Naive thymus-derived CD4-positive, alpha-beta T cell (primary cell): ENCODE results near the gene ESRRA. TPM values are rescaled to one million over a fixed set of nuclear protein-coding genes. Genes with fewer than 3 reads are reported as not detected.

ENCODE experiments used
- ATAC-seq: fragments of 150-1000 bp; cut with Tn5 transposase; 2 replicates; pipeline ENCODE4 v1.10.0; 2021; ENCODE audit warnings: mild to moderate bottlenecking, moderate library complexity
- CTCF ChIA-PET: fragments of 350-600 bp; sonication (Branson Sonifier 250); formaldehyde crosslinking; loops from one replicate; lab custom pipeline; 2021; ENCODE audit warnings: antibody characterized with exemption; lab: Charles Lee
- POLR2A ChIA-PET: fragments of 350-600 bp; sonication (Branson Sonifier 250); formaldehyde crosslinking; loops from one replicate; lab custom pipeline; 2021; ENCODE audit warnings: antibody characterized with exemption, inconsistent platforms; lab: Charles Lee
- DNase-seq, 9 donors: peaks; one replicate each; pipeline versions ENCODE4 v3.0.0 to v3.0.0-alpha.2; 2020 to 2022; ENCODE audit warnings: mixed read lengths in 1 of 9
- H3K27ac ChIP-seq: one replicate; pipeline ENCODE4 v1.7.0; 2013; ENCODE audit warnings: mild to moderate bottlenecking, low read depth, low read length, moderate library complexity
- H3K27me3 ChIP-seq, 2 donors: one replicate each; pipeline ENCODE4 v1.7.0; 2013; ENCODE audit warnings: low read length in 2 of 2, mild to moderate bottlenecking in 2 of 2, moderate library complexity in 2 of 2; ENCODE audit not compliant: control insufficient read depth in 2 of 2, insufficient read depth in 2 of 2
- H3K36me3 ChIP-seq, 3 experiments: 1 replicate in 2 of 3; 2 replicates in 1 of 3; pipeline ENCODE4 v1.7.0; 2013; ENCODE audit warnings: low read length in 3 of 3, mild to moderate bottlenecking in 3 of 3, moderate library complexity in 1 of 3; ENCODE audit not compliant: insufficient read depth in 3 of 3, control insufficient read depth in 2 of 3
- H3K4me1 ChIP-seq, 2 donors: one replicate each; pipeline ENCODE4 v1.7.0; 2013; ENCODE audit warnings: low read length in 2 of 2, mild to moderate bottlenecking in 2 of 2, moderate library complexity in 1 of 2; ENCODE audit not compliant: control insufficient read depth in 2 of 2, insufficient read depth in 2 of 2
- H3K4me3 ChIP-seq: 2 replicates; pipeline ENCODE4 v1.7.0; 2013; ENCODE audit warnings: mild to moderate bottlenecking, low read length
- H3K9me3 ChIP-seq, 3 experiments: 1 replicate in 2 of 3; 2 replicates in 1 of 3; pipeline ENCODE4 v1.7.0; 2013; ENCODE audit warnings: low read length in 3 of 3; ENCODE audit not compliant: control insufficient read depth in 2 of 3
- H3K27ac Mint-ChIP-seq, 9 donors: one replicate each; pipeline ENCODE4 v1.8.0; 2020 to 2022; ENCODE audit warnings: mixed read lengths in 9 of 9, mild to moderate bottlenecking in 8 of 9, moderate library complexity in 5 of 9, inconsistent platforms in 2 of 9
- H3K27me3 Mint-ChIP-seq, 5 donors: one replicate each; pipeline ENCODE4 v1.8.0; 2021 to 2022; ENCODE audit warnings: mixed read lengths in 5 of 5, mild to moderate bottlenecking in 1 of 5
- H3K36me3 Mint-ChIP-seq, 5 donors: one replicate each; pipeline ENCODE4 v1.8.0; 2020 to 2022; ENCODE audit warnings: mixed read lengths in 5 of 5, mild to moderate bottlenecking in 3 of 5, inconsistent platforms in 1 of 5
- H3K4me1 Mint-ChIP-seq, 7 donors: one replicate each; pipeline ENCODE4 v1.8.0; 2020 to 2022; ENCODE audit warnings: mixed read lengths in 7 of 7, mild to moderate bottlenecking in 3 of 7, inconsistent platforms in 1 of 7
- H3K4me3 Mint-ChIP-seq, 10 donors: one replicate each; pipeline ENCODE4 v1.8.0; 2020 to 2022; ENCODE audit warnings: mild to moderate bottlenecking in 10 of 10, mixed read lengths in 10 of 10, moderate library complexity in 6 of 10, inconsistent platforms in 2 of 10
- H3K9me3 Mint-ChIP-seq, 11 donors: one replicate each; pipeline ENCODE4 v1.8.0; 2020 to 2022; ENCODE audit warnings: mixed read lengths in 11 of 11, mild to moderate bottlenecking in 4 of 11, inconsistent platforms in 1 of 11, moderate library complexity in 1 of 11
- intact Hi-C, 2 donors: fragments of 100-400 bp; cut with micrococcal nuclease; formaldehyde crosslinking; loops; one replicate each; pipeline ENCODE4 v1.15.1; 2023
- polyA plus RNA-seq, 2 donors: library from polyadenylated mRNA; unstranded; fragments of 300-500 nt; fragmentation: Illumina TruSeq; gene quantifications; one replicate each; pipeline ENCODE4 v1.2.3, GENCODE V29; 2021
- total RNA-seq, 6 experiments: library from RNA in 5 of 6; stranded (reverse) in 5 of 6; gene quantifications; 1 replicate in 5 of 6; 2 replicates in 1 of 6; pipeline ENCODE4 v1.2.3 and lab custom pipeline; 2021 to 2026

ESRRA gene
- total and polyA plus RNA-seq, 7 experiments from 2014 or later: 5.3 to 42.0 (median 26.8) TPM

DNA sequence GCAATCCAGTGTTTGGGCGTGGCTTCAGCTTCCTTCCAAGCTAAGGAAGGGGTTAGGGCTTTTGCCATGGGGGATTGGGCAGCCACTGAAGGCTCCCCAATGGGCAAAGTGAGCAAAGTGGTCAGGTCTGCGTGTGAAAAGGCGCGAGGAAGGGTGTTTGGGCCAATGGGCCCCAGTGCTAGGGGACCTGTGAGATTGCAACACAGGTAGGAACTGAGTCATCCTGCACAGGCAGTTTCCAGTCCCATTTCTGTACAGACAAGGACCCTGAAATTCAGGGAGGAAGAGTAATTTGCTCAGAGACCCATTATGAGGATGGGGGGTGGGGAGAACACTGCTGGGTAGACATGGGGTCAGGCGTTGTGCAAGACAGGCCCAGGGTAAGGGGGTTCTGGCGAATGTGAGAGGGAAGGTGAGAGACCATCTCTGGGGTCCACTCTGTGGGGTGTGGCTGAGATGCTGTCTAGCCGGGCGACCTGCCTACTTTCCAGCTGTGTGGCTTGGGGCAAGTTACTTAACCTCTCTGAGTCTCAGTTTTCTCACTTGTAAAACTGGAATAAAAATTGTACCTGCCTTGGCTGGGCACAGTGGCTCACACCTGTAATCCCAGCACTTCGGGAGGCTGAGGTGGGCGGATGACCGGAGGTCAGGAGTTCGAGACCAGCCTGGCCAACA lies 42.0 kb downstream of the ESRRA start:
- H3K36me3 ChIP-seq: peaks cover 0 to 55% (median 8%) of the 10 kb centered on the region in 3 experiments
- DNase-seq (no peak), ATAC-seq (no peak)
- no peaks in the 10 kb centered on the region for H3K9me3 ChIP-seq
- intact Hi-C loops: no loop called here
- Mint-ChIP-seq H3K27ac (peak overlapping the region in 2 of 9 donors; percentile 7 to 59), H3K4me3 (no peak overlapping the region), H3K9me3 (no peaks in the 10 kb centered on the region), H3K36me3 (peaks cover 0 to 10% (median 5%) of the 10 kb centered on the region in 5 donors), H3K27me3 (no peaks in the 10 kb centered on the region), H3K4me1 (peaks cover 4 to 12% (median 5%) of the 10 kb centered on the region in 7 donors)
- POLR2A ChIA-PET: interaction anchor here (0.7 kb wide), 1 partner anchor 424 kb away, joined by 4 read pairs; no protein-coding TSS in a partner anchor
- no peak overlapping the region for H3K27ac ChIP-seq
- CTCF ChIA-PET: no interaction called here
- no peak overlapping the region for H3K4me3 ChIP-seq
- no peaks in the 10 kb centered on the region for H3K27me3 ChIP-seq
- peaks cover under 1 to 3% of the 10 kb centered on the region in 2 donors for H3K4me1 ChIP-seq

DNA sequence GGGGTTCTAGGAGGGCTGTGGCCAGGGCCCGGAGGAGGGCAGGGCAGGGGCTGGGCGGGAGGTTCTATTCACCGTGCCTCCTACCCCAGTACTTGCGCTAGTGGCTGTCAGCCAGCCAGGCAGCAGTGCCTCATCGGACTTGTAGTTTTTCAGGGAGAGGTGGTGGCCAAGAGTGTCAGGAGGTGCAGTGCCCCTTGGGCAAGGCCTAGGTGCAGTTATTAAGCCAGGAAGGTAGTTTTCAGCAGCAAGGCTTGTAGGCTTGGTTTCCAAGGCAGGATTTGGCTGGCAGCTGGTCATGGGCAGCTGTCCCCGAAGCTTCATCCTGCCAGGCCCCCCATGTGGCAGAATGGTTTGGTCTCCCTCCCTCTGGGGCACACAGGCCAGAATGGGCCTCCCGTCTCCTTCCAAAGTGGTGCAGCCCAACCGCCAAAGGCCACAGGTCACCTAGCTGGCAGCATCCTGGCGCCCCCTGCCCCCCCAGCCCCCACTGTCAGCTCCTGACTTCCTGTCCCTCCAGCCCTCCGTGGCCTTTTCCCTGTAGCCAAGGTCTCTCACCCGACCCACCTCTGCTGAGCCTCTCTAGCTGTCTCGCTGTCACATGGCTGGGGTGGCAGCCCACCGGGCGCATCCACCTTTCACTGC lies 43.2 kb downstream of the ESRRA start:
- Mint-ChIP-seq H3K27ac (no peak overlapping the region), H3K27me3 (no peaks in the 10 kb centered on the region), H3K36me3 (peaks cover 0 to 8% (median 5%) of the 10 kb centered on the region in 5 donors), H3K9me3 (no peaks in the 10 kb centered on the region), H3K4me1 (peaks cover 4 to 12% (median 5%) of the 10 kb centered on the region in 7 donors), H3K4me3 (no peak overlapping the region)
- CTCF ChIA-PET: no interaction called here
- Histone ChIP-seq H3K27me3 (no peaks in the 10 kb centered on the region), H3K27ac (no peak overlapping the region), H3K9me3 (no peaks in the 10 kb centered on the region), H3K4me3 (no peak overlapping the region), H3K4me1 (no peaks in the 10 kb centered on the region), H3K36me3 (peaks cover 0 to 59% (median 10%) of the 10 kb centered on the region in 3 experiments)
- no peak for ATAC-seq
- POLR2A ChIA-PET: interaction anchor here (1.2 kb wide), 1 partner anchor 9 kb away, joined by 3 read pairs; no protein-coding TSS in a partner anchor
- intact Hi-C loops: no loop called here
- no peak for DNase-seq

DNA sequence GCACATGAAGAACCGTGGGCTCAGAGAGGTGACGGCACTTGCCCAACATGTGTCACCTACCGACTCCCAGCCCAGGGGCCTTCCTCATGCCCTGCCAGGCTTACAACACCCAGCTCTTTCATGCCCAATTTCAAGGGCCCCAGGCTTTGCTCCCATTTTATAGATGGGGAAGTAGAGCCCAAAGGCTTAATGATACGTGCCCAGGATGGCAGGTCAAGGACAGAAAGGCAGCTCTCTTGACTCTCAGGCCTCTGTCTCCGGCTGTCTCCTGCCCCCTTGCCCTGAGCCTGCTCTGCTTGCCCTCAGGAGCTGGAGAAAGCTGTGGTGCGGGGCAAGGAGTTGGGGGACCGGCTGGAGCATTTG lies 43.7 kb downstream of the ESRRA start:
- H3K27me3 ChIP-seq: no peaks in the 10 kb centered on the region
- H3K27ac ChIP-seq: no peak overlapping the region
- CTCF ChIA-PET: no interaction called here
- H3K4me1 ChIP-seq: no peaks in the 10 kb centered on the region
- intact Hi-C loops: no loop called here
- Mint-ChIP-seq H3K27me3 (no peaks in the 10 kb centered on the region), H3K36me3 (peaks cover 0 to 8% (median 5%) of the 10 kb centered on the region in 5 donors), H3K9me3 (no peaks in the 10 kb centered on the region), H3K27ac (no peak overlapping the region), H3K4me3 (no peak overlapping the region), H3K4me1 (peaks cover 4 to 12% (median 5%) of the 10 kb centered on the region in 7 donors)
- H3K4me3 ChIP-seq: no peak overlapping the region
- ATAC-seq (no peak), DNase-seq (no peak)
- POLR2A ChIA-PET: interaction anchor here (1.2 kb wide), 1 partner anchor 10 kb away, joined by 3 read pairs; no protein-coding TSS in a partner anchor
- H3K36me3 ChIP-seq: peaks cover 0 to 59% (median 9%) of the 10 kb centered on the region in 3 experiments
- H3K9me3 ChIP-seq: no peaks in the 10 kb centered on the region

DNA sequence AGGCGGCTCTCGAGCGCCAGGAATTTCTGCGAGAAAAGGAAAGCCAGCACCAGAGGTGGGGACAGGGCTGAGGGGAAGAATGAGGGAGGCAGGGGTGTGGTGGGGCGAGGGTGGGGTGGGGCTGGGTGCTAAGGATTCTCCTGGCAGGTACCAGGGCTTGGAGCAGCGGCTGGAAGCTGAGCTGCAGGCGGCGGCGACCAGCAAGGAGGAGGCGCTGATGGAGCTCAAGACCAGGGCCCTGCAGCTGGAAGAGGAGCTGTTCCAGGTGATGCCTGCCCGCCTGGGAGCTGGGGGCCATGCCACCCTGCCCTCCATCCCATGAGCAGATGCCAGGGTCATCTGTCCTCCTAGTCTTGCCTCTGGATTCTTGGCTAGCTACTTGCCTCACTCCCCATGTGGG lies 44.1 kb downstream of the ESRRA start:
- ChIA-PET POLR2A (interaction anchor here (1.2 kb wide), 1 partner anchor 10 kb away, joined by 3 read pairs; no protein-coding TSS in a partner anchor), CTCF (no interaction called here)
- peaks cover 0 to 55% (median 5%) of the 10 kb centered on the region in 3 experiments for H3K36me3 ChIP-seq
- H3K27ac ChIP-seq: no peak overlapping the region
- H3K36me3 Mint-ChIP-seq: peaks cover 0 to 8% (median 5%) of the 10 kb centered on the region in 5 donors
- H3K27me3 Mint-ChIP-seq: no peaks in the 10 kb centered on the region
- no peak for ATAC-seq
- no peak overlapping the region for H3K27ac Mint-ChIP-seq
- no peak for DNase-seq
- no peaks in the 10 kb centered on the region for H3K9me3 Mint-ChIP-seq
- H3K4me1 Mint-ChIP-seq: peaks cover 4 to 12% (median 5%) of the 10 kb centered on the region in 7 donors
- intact Hi-C loops: no loop called here
- H3K9me3 ChIP-seq: no peaks in the 10 kb centered on the region
- no peak overlapping the region for H3K4me3 ChIP-seq
- H3K4me1 ChIP-seq: no peaks in the 10 kb centered on the region
- H3K4me3 Mint-ChIP-seq: no peak overlapping the region
- no peaks in the 10 kb centered on the region for H3K27me3 ChIP-seq

DNA sequence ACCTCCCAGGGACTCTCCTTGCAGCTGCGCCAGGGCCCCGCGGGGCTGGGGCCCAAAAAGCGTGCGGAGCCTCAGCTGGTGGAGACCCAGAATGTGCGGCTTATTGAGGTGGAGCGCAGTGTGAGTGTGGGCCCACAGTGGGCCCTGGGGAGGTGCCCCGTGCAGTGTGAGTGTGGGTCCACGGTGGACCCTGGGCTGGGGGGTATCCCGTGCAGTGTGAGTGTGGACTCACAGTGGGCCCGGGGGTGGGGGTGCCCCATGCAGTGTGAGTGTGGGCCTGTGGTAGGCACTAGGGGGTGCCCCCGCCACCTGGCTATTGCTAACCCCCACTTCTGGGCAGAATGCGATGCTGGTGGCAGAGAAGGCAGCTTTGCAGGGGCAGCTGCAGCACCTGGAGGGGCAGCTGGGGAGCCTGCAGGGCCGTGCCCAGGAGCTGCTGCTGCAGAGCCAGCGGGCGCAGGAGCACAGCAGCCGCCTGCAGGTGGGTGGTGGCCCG lies 45.9 kb downstream of the ESRRA start:
- H3K27ac Mint-ChIP-seq: no peak overlapping the region
- H3K9me3 Mint-ChIP-seq: no peaks in the 10 kb centered on the region
- no peak overlapping the region for H3K4me3 Mint-ChIP-seq
- Histone ChIP-seq H3K4me1 (no peaks in the 10 kb centered on the region), H3K4me3 (no peak overlapping the region), H3K36me3 (peaks cover 0 to 52% (median 3%) of the 10 kb centered on the region in 3 experiments), H3K9me3 (no peaks in the 10 kb centered on the region), H3K27me3 (no peaks in the 10 kb centered on the region), H3K27ac (no peak overlapping the region)
- DNase-seq: no peak
- peaks cover 0 to 8% (median 0%) of the 10 kb centered on the region in 7 donors for H3K4me1 Mint-ChIP-seq
- POLR2A ChIA-PET: interaction anchor here (0.6 kb wide), 2 partner anchors 42 to 144 kb away, joined by 3 read pairs; no protein-coding TSS in a partner anchor
- H3K27me3 Mint-ChIP-seq: no peaks in the 10 kb centered on the region
- intact Hi-C loops: no loop called here
- no peaks in the 10 kb centered on the region for H3K36me3 Mint-ChIP-seq
- no peak for ATAC-seq
- CTCF ChIA-PET: no interaction called here

DNA sequence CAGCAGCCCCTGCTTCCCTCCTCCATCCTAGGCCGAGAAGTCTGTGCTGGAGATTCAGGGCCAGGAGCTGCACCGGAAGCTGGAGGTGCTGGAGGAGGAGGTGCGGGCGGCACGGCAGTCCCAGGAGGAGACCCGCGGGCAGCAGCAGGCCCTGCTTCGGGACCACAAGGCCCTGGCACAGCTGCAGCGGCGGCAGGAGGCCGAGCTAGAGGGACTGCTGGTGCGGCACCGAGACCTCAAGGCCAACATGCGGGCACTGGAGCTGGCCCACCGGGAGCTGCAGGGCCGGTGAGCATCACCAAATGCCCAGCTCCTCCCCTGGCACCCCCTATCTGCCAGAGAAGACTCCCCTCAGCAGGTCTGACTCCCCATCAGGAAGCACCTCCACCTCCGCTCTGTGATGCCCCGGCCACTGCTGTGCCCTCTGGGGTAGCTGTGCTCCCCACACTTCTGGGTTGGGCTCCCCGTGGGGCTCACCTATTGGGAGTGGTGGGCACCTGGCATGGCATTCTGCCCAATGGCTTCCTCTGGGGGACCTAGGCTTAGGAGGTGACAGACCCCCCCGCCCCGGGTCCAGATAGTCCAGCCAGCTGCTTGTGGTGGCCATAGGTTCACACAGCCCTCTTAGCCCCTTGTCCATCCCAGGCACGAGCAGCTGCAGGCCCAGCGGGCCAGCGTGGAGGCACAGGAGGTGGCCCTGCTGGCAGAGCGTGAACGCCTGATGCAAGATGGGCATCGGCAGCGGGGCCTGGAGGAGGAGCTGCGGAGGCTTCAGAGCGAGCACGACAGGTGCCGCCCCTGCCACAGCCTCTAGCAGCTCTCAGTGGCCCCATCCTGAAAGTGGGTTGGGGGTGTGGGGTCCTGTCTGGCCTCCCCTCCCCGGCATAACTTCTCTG lies 47.0 kb downstream of the ESRRA start:
- Histone ChIP-seq H3K27ac (no peak overlapping the region), H3K9me3 (no peaks in the 10 kb centered on the region), H3K27me3 (no peaks in the 10 kb centered on the region), H3K36me3 (peaks cover 0 to 52% (median 3%) of the 10 kb centered on the region in 3 experiments), H3K4me1 (peaks cover 0 to under 1% of the 10 kb centered on the region in 2 donors), H3K4me3 (no peak overlapping the region)
- Mint-ChIP-seq H3K27me3 (no peaks in the 10 kb centered on the region), H3K27ac (no peak overlapping the region), H3K9me3 (no peaks in the 10 kb centered on the region), H3K4me1 (peaks cover 5 to 13% (median 6%) of the 10 kb centered on the region in 7 donors), H3K4me3 (no peak overlapping the region), H3K36me3 (peaks cover 0 to 3% (median 0%) of the 10 kb centered on the region in 5 donors)
- ATAC-seq (no peak), DNase-seq (no peak)
- ChIA-PET CTCF (interaction anchor here (0.5 to 3.5 kb wide), 4 partner anchors 35 to 1711 kb away, joined by 3 to 18 read pairs (median 4); partner anchors contain the start of genes PRDX5 and TRMT112), POLR2A (no interaction called here)
- intact Hi-C loops: no loop called here
